Upper lobe of right lung (tissue), 1 donor: Measurements from ENCODE around the gene MANSC1. TPM values are rescaled to one million over a fixed set of nuclear protein-coding genes. Genes with fewer than 3 reads are reported as not detected.

Source experiments
- ATAC-seq: fragments of 200-7000 bp; cut with Tn5 transposase; one replicate; pipeline ENCODE4 v1.9.1; 2020; ENCODE audit warnings: mild to moderate bottlenecking, moderate library complexity
- DNase-seq: peaks from one replicate; pipeline ENCODE4 v3.0.0-alpha.2; 2020
- H3K27ac ChIP-seq: fragments of 200-600 bp; one replicate; pipeline ENCODE4 v1.8.0; 2022
- H3K27me3 ChIP-seq: fragments of 200-600 bp; one replicate; pipeline ENCODE4 v1.8.0; 2022; ENCODE audit warnings: mild to moderate bottlenecking
- H3K36me3 ChIP-seq: fragments of 200-600 bp; one replicate; pipeline ENCODE4 v1.8.0; 2022
- H3K4me1 ChIP-seq: fragments of 200-600 bp; one replicate; pipeline ENCODE4 v1.8.0; 2022
- H3K4me3 ChIP-seq: fragments of 200-600 bp; one replicate; pipeline ENCODE4 v1.8.0; 2022; ENCODE audit warnings: mild to moderate bottlenecking
- H3K9me3 ChIP-seq: fragments of 200-600 bp; one replicate; pipeline ENCODE4 v1.8.0; 2022
- intact Hi-C: fragments of 100-400 bp; cut with DNase I; formaldehyde crosslinking; loops from one replicate; pipeline ENCODE4 v1.11.0; 2022
- total RNA-seq: library from RNA; stranded (reverse); fragmentation: NEBNext Ultra II Directional; extraction: Animal tissue kit (Norgen Biotek cat#: 25700); gene quantifications from one replicate; pipeline ENCODE4 v1.2.1, GENCODE V29; 2021
- TF ChIP-seq, protein P1 (sequence below): fragments of 200-600 bp; IDR thresholded peaks from one replicate; pipeline ENCODE4 v1.8.0; 2022; ENCODE audit warnings: antibody characterized with exemption
- donor health status: DM: no; HTN: yes; CAD: no; lungs with severe emphysema.

Gene MANSC1
- total RNA-seq, 1 donor from 2014 or later: 26.4 TPM

DNA sequence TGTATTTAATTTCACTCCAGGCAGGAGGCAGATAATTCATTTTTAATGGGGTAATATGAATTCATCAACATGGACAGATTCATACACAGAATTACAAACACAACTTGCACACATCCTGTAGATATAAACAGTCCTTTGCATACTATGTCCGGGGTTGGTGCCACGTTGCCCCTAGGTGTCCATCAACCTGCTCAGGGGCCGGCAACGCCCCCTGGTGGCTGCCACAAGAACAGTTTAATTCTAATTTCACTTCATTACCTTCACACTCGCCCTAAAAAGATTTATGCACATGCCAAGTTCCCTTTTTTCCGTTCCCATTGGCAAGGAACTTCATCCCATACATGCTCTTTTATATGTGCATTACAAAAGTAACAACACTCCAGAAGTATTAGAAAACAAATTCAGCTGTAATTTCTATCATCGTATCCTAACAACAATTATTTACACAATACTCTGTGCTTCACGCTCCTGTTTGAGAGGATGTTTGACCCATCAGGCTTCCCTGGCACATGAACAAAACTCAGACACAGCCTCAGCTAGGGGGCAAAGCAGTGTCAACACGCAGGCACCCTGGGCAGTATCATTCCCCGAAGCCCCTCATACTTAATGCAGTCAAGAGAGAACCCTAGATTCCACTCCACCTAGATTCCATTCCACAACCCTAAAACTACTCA lies 15.5 kb downstream of the MANSC1 start:
- Histone ChIP-seq H3K4me1 (peaks cover 22% of the 10 kb centered on the region), H3K27me3 (no peaks in the 10 kb centered on the region), H3K27ac (no peak overlapping the region), H3K4me3 (no peak overlapping the region), H3K9me3 (no peaks in the 10 kb centered on the region), H3K36me3 (no peaks in the 10 kb centered on the region)
- peak; percentile 80 for DNase-seq
- intact Hi-C loops: loop anchor here (10.0 kb wide), 1 partner anchor 250 kb away; no protein-coding TSS in a partner anchor
- peak; percentile 83 for ATAC-seq
- TF ChIP-seq, protein P1, sequence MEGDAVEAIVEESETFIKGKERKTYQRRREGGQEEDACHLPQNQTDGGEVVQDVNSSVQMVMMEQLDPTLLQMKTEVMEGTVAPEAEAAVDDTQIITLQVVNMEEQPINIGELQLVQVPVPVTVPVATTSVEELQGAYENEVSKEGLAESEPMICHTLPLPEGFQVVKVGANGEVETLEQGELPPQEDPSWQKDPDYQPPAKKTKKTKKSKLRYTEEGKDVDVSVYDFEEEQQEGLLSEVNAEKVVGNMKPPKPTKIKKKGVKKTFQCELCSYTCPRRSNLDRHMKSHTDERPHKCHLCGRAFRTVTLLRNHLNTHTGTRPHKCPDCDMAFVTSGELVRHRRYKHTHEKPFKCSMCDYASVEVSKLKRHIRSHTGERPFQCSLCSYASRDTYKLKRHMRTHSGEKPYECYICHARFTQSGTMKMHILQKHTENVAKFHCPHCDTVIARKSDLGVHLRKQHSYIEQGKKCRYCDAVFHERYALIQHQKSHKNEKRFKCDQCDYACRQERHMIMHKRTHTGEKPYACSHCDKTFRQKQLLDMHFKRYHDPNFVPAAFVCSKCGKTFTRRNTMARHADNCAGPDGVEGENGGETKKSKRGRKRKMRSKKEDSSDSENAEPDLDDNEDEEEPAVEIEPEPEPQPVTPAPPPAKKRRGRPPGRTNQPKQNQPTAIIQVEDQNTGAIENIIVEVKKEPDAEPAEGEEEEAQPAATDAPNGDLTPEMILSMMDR: peak; percentile 86

GRCh38 chr12:12333407-12334366 lies 16.4 kb downstream of the MANSC1 start:
- ATAC-seq (peak; percentile 33), DNase-seq (no peak)
- H3K36me3 ChIP-seq: no peaks in the 10 kb centered on the region
- no peak overlapping the region for H3K4me3 ChIP-seq
- H3K9me3 ChIP-seq: no peaks in the 10 kb centered on the region
- H3K27ac ChIP-seq: no peak overlapping the region
- intact Hi-C loops: loop anchor here (10.0 kb wide), 1 partner anchor 249 kb away; no protein-coding TSS in a partner anchor
- H3K27me3 ChIP-seq: no peaks in the 10 kb centered on the region
- H3K4me1 ChIP-seq: peaks cover 22% of the 10 kb centered on the region
- TF ChIP-seq, protein P1: no peak

- Histone ChIP-seq H3K36me3 (no peaks in the 10 kb centered on the region), H3K4me3 (no peak overlapping the region), H3K27me3 (no peaks in the 10 kb centered on the region), H3K4me1 (peaks cover 31% of the 10 kb centered on the region), H3K9me3 (no peaks in the 10 kb centered on the region), H3K27ac (no peak overlapping the region)
- TF ChIP-seq, protein P1: no peak
- DNase-seq (no peak), ATAC-seq (peak; percentile 55)
- intact Hi-C loops: loop anchor here (10.0 kb wide), 1 partner anchor 247 kb away; no protein-coding TSS in a partner anchor
These were observed 18.1 kb downstream of the MANSC1 start for GRCh38 chr12:12331896-12332295.

- Histone ChIP-seq H3K36me3 (no peaks in the 10 kb centered on the region), H3K4me3 (no peak overlapping the region), H3K4me1 (peaks cover 31% of the 10 kb centered on the region), H3K27ac (no peak overlapping the region), H3K9me3 (no peaks in the 10 kb centered on the region), H3K27me3 (no peaks in the 10 kb centered on the region)
- intact Hi-C loops: loop anchor here (10.0 kb wide), 1 partner anchor 247 kb away; no protein-coding TSS in a partner anchor
- ATAC-seq: no peak
- TF ChIP-seq, protein P1: no peak
- DNase-seq: no peak
These were observed 18.7 kb downstream of the MANSC1 start for GRCh38 chr12:12331244-12331771.

DNA sequence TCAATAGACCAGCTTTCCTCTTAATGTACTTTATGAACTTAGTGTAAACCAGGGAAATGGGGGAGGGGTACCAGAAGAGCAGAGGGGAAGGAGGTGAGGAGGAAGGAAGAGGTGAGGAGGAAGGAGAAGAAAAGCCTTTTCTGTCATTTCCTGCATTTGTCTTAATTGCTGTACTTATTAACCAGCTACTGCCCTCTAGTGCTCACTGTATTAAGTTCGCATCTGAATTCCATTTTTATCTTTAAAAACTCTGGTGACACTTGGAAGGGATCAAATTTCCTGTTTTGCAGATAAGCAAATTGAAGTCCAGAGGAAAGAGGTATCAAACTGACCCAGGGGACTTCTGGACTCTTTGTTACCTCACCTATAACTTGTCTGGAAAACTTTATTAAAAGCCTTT lies 22.2 kb downstream of the MANSC1 start:
- Histone ChIP-seq H3K9me3 (no peaks in the 10 kb centered on the region), H3K36me3 (no peaks in the 10 kb centered on the region), H3K27me3 (no peaks in the 10 kb centered on the region), H3K4me1 (peaks cover 11% of the 10 kb centered on the region), H3K4me3 (no peak overlapping the region), H3K27ac (no peak overlapping the region)
- intact Hi-C loops: no loop called here
- DNase-seq (no peak), ATAC-seq (peak; percentile 83)
- TF ChIP-seq, protein P1: peak; percentile 71
